HCT116 (cell line): ENCODE measurements around the gene IPO13. TPM values are rescaled to one million over a fixed set of nuclear protein-coding genes. Genes with fewer than 3 reads are reported as not detected.

ENCODE experiments used
- ATAC-seq: fragments of 200-7000 bp; cut with Tn5 transposase; 2 replicates; pipeline ENCODE4 v1.9.1; 2020; ENCODE audit warnings: mild to moderate bottlenecking, moderate library complexity
- BruUV-seq: library from RNA; stranded (reverse); fragments of 400-500 nt; replicated peaks from 2 replicates; lab custom pipeline; 2021; lab: Mats Ljungman, UMichigan
- CTCF ChIA-PET: fragments of 300-600 bp; sonication (Branson Sonifier 250); formaldehyde crosslinking; loops from one replicate; lab custom pipeline; 2021; ENCODE audit warnings: antibody characterized with exemption; lab: Charles Lee
- POLR2A ChIA-PET: fragments of 300-600, 350-600 bp; sonication (Branson Sonifier 250); formaldehyde crosslinking; loops from one replicate; lab custom pipeline; 2021; ENCODE audit warnings: antibody characterized with exemption; lab: Charles Lee
- RAD21 ChIA-PET, 2 experiments: fragments of 300-600 bp; sonication (Branson Sonifier 250); formaldehyde crosslinking; loops; one replicate each; lab custom pipeline; 2023; ENCODE audit warnings: low total read pairs in 2 of 2; ENCODE audit not compliant: uncharacterized antibody in 2 of 2, unreplicated experiment in 2 of 2, low non-redundant PET in 1 of 2; lab: Charles Lee
- DNase-seq: peaks from one replicate; pipeline ENCODE4 v3.0.0-alpha.2; 2010; ENCODE audit warnings: low read depth, low spot score
- H2AFZ ChIP-seq: fragments of 200-600 bp; shearing (Covaris generic), sonication (generic); 2 replicates; pipeline ENCODE4 v1.6.1; 2017; ENCODE audit warnings: low read depth, mixed run types, mixed read lengths, antibody characterized with exemption, low read length; ENCODE audit not compliant: poor library complexity, severe bottlenecking
- H3K27ac ChIP-seq: 2 replicates; pipeline ENCODE4 v1.5.1; 2012; ENCODE audit warnings: low read depth, low read length
- H3K27me3 ChIP-seq: fragments of 200-600 bp; sonication (generic); 2 replicates; pipeline ENCODE4 v1.6.1; 2016; ENCODE audit warnings: mixed run types, low read length, mixed read lengths; ENCODE audit not compliant: insufficient read depth
- H3K36me3 ChIP-seq, 2 experiments: fragments of 200-500 bp in 1 of 2; fragments of 200-600 bp in 1 of 2; sonication (Bioruptor generic) in 1 of 2; sonication (generic) in 1 of 2; 2 replicates each; pipeline versions ENCODE4 v1.5.1 to v1.6.1; 2014 to 2016; ENCODE audit warnings: low read length in 2 of 2, inconsistent platforms in 1 of 2, mixed read lengths in 1 of 2, mixed run types in 1 of 2; ENCODE audit not compliant: insufficient read depth in 2 of 2, control insufficient read depth in 1 of 2
- H3K4me1 ChIP-seq, 2 experiments: fragments of 200-600 bp in 1 of 2; sonication (generic) in 1 of 2; 2 replicates each; pipeline versions ENCODE4 v1.5.1 to v1.6.1; 2012 to 2017; ENCODE audit warnings: low read length in 2 of 2, inconsistent platforms in 1 of 2, mild to moderate bottlenecking in 1 of 2, mixed read lengths in 1 of 2, mixed run types in 1 of 2, moderate library complexity in 1 of 2; ENCODE audit not compliant: insufficient read depth in 2 of 2, control insufficient read depth in 1 of 2
- H3K4me2 ChIP-seq: fragments of 200-600 bp; sonication (generic); 2 replicates; pipeline ENCODE4 v1.6.1; 2017; ENCODE audit warnings: mixed run types, low read length, mixed read lengths
- H3K4me3 ChIP-seq, 2 experiments: fragments of 200-600 bp in 1 of 2; sonication (generic) in 1 of 2; replicated peaks in 1 of 2; 2 replicates each; pipeline ENCODE4 v1.5.1; 2011 to 2016; ENCODE audit warnings: low read length in 2 of 2, control low read depth in 1 of 2, low read depth in 1 of 2, mild to moderate bottlenecking in 1 of 2, mixed read lengths in 1 of 2, mixed run types in 1 of 2
- H3K79me2 ChIP-seq: fragments of 200-600 bp; sonication (generic); 2 replicates; pipeline ENCODE4 v1.6.1; 2017; ENCODE audit warnings: mild to moderate bottlenecking, mixed run types, low read length, moderate library complexity, mixed read lengths; ENCODE audit not compliant: insufficient read depth
- H3K9ac ChIP-seq: fragments of 200-600 bp; sonication (generic); 2 replicates; pipeline ENCODE4 v1.6.1; 2016; ENCODE audit warnings: low read length, mixed read lengths
- H3K9me2 ChIP-seq: fragments of 200-600 bp; sonication (generic), shearing (Covaris generic); 2 replicates; pipeline ENCODE4 v1.6.1; 2017; ENCODE audit warnings: mixed run types, mild to moderate bottlenecking, moderate library complexity; ENCODE audit not compliant: insufficient read depth
- H3K9me3 ChIP-seq, 2 experiments: fragments of 200-500 bp in 1 of 2; fragments of 200-600 bp in 1 of 2; sonication (Bioruptor generic) in 1 of 2; sonication (generic) in 1 of 2; 2 replicates each; pipeline ENCODE4 v1.6.1; 2014 to 2017; ENCODE audit warnings: low read length in 2 of 2, mixed read lengths in 2 of 2, inconsistent platforms in 1 of 2, low read depth in 1 of 2, mild to moderate bottlenecking in 1 of 2, mixed run types in 1 of 2, moderate library complexity in 1 of 2; ENCODE audit not compliant: control insufficient read depth in 1 of 2, insufficient read depth in 1 of 2
- H4K20me1 ChIP-seq: fragments of 200-600 bp; sonication (generic), shearing (Covaris generic); 2 replicates; pipeline ENCODE4 v1.6.1; 2017; ENCODE audit warnings: mixed run types, mild to moderate bottlenecking, moderate library complexity; ENCODE audit not compliant: insufficient read depth
- CTCF ChIP-seq, 3 experiments: fragments of 200-600 bp in 1 of 3; sonication (generic) in 1 of 3; IDR thresholded peaks in 2 of 3; conservative IDR thresholded peaks in 1 of 3; 2 replicates each; pipeline ENCODE4 v1.5.1; 2012 to 2017; ENCODE audit warnings: low read depth in 2 of 3, low read length in 2 of 3, antibody characterized with exemption in 1 of 3, borderline replicate concordance in 1 of 3, control low read depth in 1 of 3, mild to moderate bottlenecking in 1 of 3, mixed read lengths in 1 of 3, mixed run types in 1 of 3, moderate library complexity in 1 of 3; ENCODE audit not compliant: insufficient read depth in 1 of 3
- EGR1 ChIP-seq: IDR thresholded peaks from 2 replicates; pipeline ENCODE4 v1.6.1; 2012; ENCODE audit warnings: low read depth
- POLR2AphosphoS5 ChIP-seq: IDR thresholded peaks from 2 replicates; pipeline ENCODE4 v1.6.1; 2011; ENCODE audit warnings: mild to moderate bottlenecking, low read depth, low read length, moderate library complexity
- TCF7L2 ChIP-seq: IDR thresholded peaks from 2 replicates; pipeline ENCODE4 v1.7.0; 2011; ENCODE audit warnings: borderline replicate concordance, inconsistent platforms; ENCODE audit not compliant: insufficient read depth, insufficient read length; ENCODE audit errors: extremely low read depth
- YY1 ChIP-seq: IDR thresholded peaks from 2 replicates; pipeline ENCODE4 v1.6.1; 2011; ENCODE audit warnings: low read length, low read depth, moderate library complexity, mild to moderate bottlenecking; ENCODE audit not compliant: insufficient replicate concordance; ENCODE audit errors: extremely low read depth
- ZFX ChIP-seq: fragments of 450-650 bp; IDR thresholded peaks from 2 replicates; pipeline ENCODE4 v1.6.1; 2017
- intact Hi-C: fragments of 100-400 bp; cut with micrococcal nuclease; formaldehyde crosslinking; loops from 2 replicates; pipeline ENCODE4 v1.10.0; 2022
- total RNA-seq: library from RNA; stranded (reverse); gene quantifications from one replicate; pipeline ENCODE4 v1.2.1, GENCODE V29; 2021; ENCODE audit not compliant: unreplicated experiment

IPO13 gene
- total RNA-seq, 1 experiment from 2014 or later = 18.7 TPM

GRCh38 chr1:43930168-43930948, 16.4 kb upstream of the IPO13 start:
- no peaks in the 10 kb centered on the region for H3K9me2 ChIP-seq
- DNase-seq = peak; percentile 49

More at GRCh38 chr1:43930168-43930948, 16.4 kb upstream of the IPO13 start:
- Histone ChIP-seq H3K9me3 (no peaks in the 10 kb centered on the region), H3K79me2 (peaks cover 6% of the 10 kb centered on the region; the same call in 1 of the 2 replicates), H3K36me3 (no peaks in the 10 kb centered on the region), H3K4me2 (peak overlapping the region; percentile 75), H2AFZ (no peak overlapping the region), H3K9ac (peak overlapping the region; percentile 42), H4K20me1 (no peaks in the 10 kb centered on the region), H3K4me1 (peaks cover 37 to 96% of the 10 kb centered on the region in 2 experiments), H3K4me3 (peak overlapping the region in 1 of 2 experiments; percentile 32; a peak in 1 of 4 replicates), H3K27me3 (no peaks in the 10 kb centered on the region), H3K27ac (peak overlapping the region; percentile 73)
- ATAC-seq = peak; percentile 23
- TF ChIP-seq POLR2AphosphoS5 (0 out of 2 replicates have a peak, but pooled peaks have one; percentile 6), CTCF (IDR thresholded peaks at IDR 0.05 in 2 of 3, conservative IDR thresholded peaks at IDR 0.05 in 1 of 3; ENCODE audit: borderline replicate concordance in 1 of 3, insufficient read depth in 1 of 3, low read depth in 2 of 3, low read length in 2 of 3) (peak in 2 of 3 experiments; percentile 63 to 75; a peak in 4 of 6 replicates), ZFX (peak; percentile 49; the same call in 1 of the 2 replicates), EGR1 (no peak), YY1 (no peak), TCF7L2 (no peak)
- ChIA-PET CTCF (interaction anchor here (0.5 to 12.2 kb wide), 17 partner anchors 8 to 704 kb away, joined by 3 to 479 read pairs (median 4); partner anchors contain the start of genes IPO13, KDM4A and PTPRF), POLR2A (interaction anchor here (0.8 to 3.5 kb wide), 9 partner anchors 11 to 572 kb away, joined by 3 to 22 read pairs (median 3); partner anchors contain the start of gene CDC20), RAD21 (interaction anchor here (1.0 to 3.5 kb wide), 4 partner anchors 73 to 167 kb away, joined by 3 to 21 read pairs (median 4); no protein-coding TSS in a partner anchor)
- intact Hi-C loops = loop anchor here (1.0 to 5.0 kb wide), 4 partner anchors 93 to 403 kb away; no protein-coding TSS in a partner anchor
- TSS peak; percentile 55 for BruUV-seq
